MM.1S (cell line): ENCODE data around the gene APC2.

ENCODE experiments used
- DNase-seq: peaks from one replicate; pipeline ENCODE4 v3.0.0-alpha.2; 2015
- H2AFZ ChIP-seq: fragments of 300-600 bp; sonication (generic); 2 replicates; pipeline ENCODE4 v1.6.0; 2016; ENCODE audit warnings: antibody characterized with exemption, low read length
- H3F3A ChIP-seq: fragments of 300-600 bp; sonication (generic); 2 replicates; pipeline ENCODE4 v1.6.1; 2016; ENCODE audit warnings: mild to moderate bottlenecking, antibody characterized with exemption, low read length, moderate library complexity, mixed read lengths; ENCODE audit not compliant: insufficient read depth
- H3K27ac ChIP-seq: fragments of 300-600 bp; sonication (generic); 2 replicates; pipeline ENCODE4 v1.5.1; 2016; ENCODE audit warnings: mild to moderate bottlenecking, low read length
- H3K27me3 ChIP-seq: fragments of 300-600 bp; sonication (generic); replicated peaks from 2 replicates; pipeline ENCODE4 v1.6.0; 2016; ENCODE audit warnings: low read length; ENCODE audit not compliant: insufficient read depth
- H3K36me3 ChIP-seq: fragments of 300-600 bp; sonication (generic); replicated peaks from 2 replicates; pipeline ENCODE4 v1.6.1; 2016; ENCODE audit warnings: mild to moderate bottlenecking, low read length, mixed read lengths; ENCODE audit not compliant: insufficient read depth
- H3K4me1 ChIP-seq: fragments of 300-600 bp; sonication (generic); 2 replicates; pipeline ENCODE4 v1.6.1; 2016; ENCODE audit warnings: low read length, mixed read lengths
- H3K4me2 ChIP-seq: fragments of 300-600 bp; sonication (generic); 2 replicates; pipeline ENCODE4 v1.6.0; 2016; ENCODE audit warnings: low read depth, low read length
- H3K4me3 ChIP-seq: fragments of 300-600 bp; sonication (generic); 2 replicates; pipeline ENCODE4 v1.5.1; 2016; ENCODE audit warnings: low read length, mixed read lengths
- H3K79me2 ChIP-seq: fragments of 300-600 bp; sonication (generic); 2 replicates; pipeline ENCODE4 v1.6.1; 2016; ENCODE audit warnings: mixed run types, low read length, mixed read lengths
- H3K9ac ChIP-seq: fragments of 300-600 bp; sonication (generic); 2 replicates; pipeline ENCODE4 v1.6.1; 2016; ENCODE audit warnings: low read length, mixed read lengths
- H3K9me2 ChIP-seq: fragments of 300-600 bp; sonication (generic); replicated peaks from 2 replicates; pipeline ENCODE4 v1.6.1; 2016; ENCODE audit warnings: mild to moderate bottlenecking, low read length, mixed read lengths; ENCODE audit not compliant: insufficient read depth
- H3K9me3 ChIP-seq: fragments of 300-600 bp; sonication (generic); replicated peaks from 2 replicates; pipeline ENCODE4 v1.6.1; 2016; ENCODE audit warnings: mild to moderate bottlenecking, low read length, mixed read lengths; ENCODE audit not compliant: insufficient read depth
- H4K20me1 ChIP-seq: fragments of 300-600 bp; sonication (generic); 2 replicates; pipeline ENCODE4 v1.6.1; 2016; ENCODE audit warnings: mild to moderate bottlenecking, low read length, moderate library complexity, mixed read lengths; ENCODE audit not compliant: insufficient read depth
- EZH2 ChIP-seq: fragments of 300-600 bp; sonication (generic); optimal IDR thresholded peaks from 2 replicates; pipeline ENCODE3; 2017; ENCODE audit warnings: low read depth, mild to moderate bottlenecking, antibody characterized with exemption, low read length, mixed read lengths
- EZH2phosphoT487 ChIP-seq: fragments of 300-600 bp; sonication (generic); IDR thresholded peaks from 2 replicates; pipeline ENCODE4 v1.6.1; 2018; ENCODE audit warnings: antibody characterized with exemption, low read length
- TF ChIP-seq, protein P1 (sequence below): fragments of 300-600 bp; sonication (generic); IDR thresholded peaks from 2 replicates; pipeline ENCODE4 v1.5.1; 2016; ENCODE audit warnings: antibody characterized with exemption, low read length, mixed read lengths

The APC2 gene

GRCh38 chr19:1449467-1450442 is at the start of gene APC2:
Gene APC2, plus strand, starts transcription at chr19:1450121. Its CDS starts 2,881 bp downstream, at chr19:1453002.
- H3K9me3 ChIP-seq = no peaks in the 10 kb centered on the region
- H3K36me3 ChIP-seq = no peaks in the 10 kb centered on the region
- H3K9me2 ChIP-seq = no peaks in the 10 kb centered on the region
- H3K9ac ChIP-seq = no peak within 1 kb of the TSS
- no peak within 1 kb of the TSS for H2AFZ ChIP-seq
- peaks cover 87% of the 10 kb centered on the region for H3K27me3 ChIP-seq
- no peaks in the 10 kb centered on the region for H3K79me2 ChIP-seq
- peaks cover 12% of the 10 kb centered on the region for H3F3A ChIP-seq
- TF ChIP-seq EZH2 = no peak
- TF ChIP-seq, protein P1, sequence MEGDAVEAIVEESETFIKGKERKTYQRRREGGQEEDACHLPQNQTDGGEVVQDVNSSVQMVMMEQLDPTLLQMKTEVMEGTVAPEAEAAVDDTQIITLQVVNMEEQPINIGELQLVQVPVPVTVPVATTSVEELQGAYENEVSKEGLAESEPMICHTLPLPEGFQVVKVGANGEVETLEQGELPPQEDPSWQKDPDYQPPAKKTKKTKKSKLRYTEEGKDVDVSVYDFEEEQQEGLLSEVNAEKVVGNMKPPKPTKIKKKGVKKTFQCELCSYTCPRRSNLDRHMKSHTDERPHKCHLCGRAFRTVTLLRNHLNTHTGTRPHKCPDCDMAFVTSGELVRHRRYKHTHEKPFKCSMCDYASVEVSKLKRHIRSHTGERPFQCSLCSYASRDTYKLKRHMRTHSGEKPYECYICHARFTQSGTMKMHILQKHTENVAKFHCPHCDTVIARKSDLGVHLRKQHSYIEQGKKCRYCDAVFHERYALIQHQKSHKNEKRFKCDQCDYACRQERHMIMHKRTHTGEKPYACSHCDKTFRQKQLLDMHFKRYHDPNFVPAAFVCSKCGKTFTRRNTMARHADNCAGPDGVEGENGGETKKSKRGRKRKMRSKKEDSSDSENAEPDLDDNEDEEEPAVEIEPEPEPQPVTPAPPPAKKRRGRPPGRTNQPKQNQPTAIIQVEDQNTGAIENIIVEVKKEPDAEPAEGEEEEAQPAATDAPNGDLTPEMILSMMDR = no peak
- TF ChIP-seq EZH2phosphoT487 = no peak
- DNase-seq = no peak
- H4K20me1 ChIP-seq = no peaks in the 10 kb centered on the region; the same call in 1 of the 2 replicates
- peaks cover 5% of the 10 kb centered on the region; the same call in 1 of the 2 replicates for H3K4me1 ChIP-seq
- no peak within 1 kb of the TSS for H3K27ac ChIP-seq
- H3K4me2 ChIP-seq = no peak within 1 kb of the TSS
- no peak within 1 kb of the TSS for H3K4me3 ChIP-seq

- Histone ChIP-seq H3K36me3 (no peaks in the 10 kb centered on the region), H3K27me3 (peaks cover 12% of the 10 kb centered on the region), H3F3A (peaks cover 11% of the 10 kb centered on the region; the same call in 1 of the 2 replicates), H3K27ac (no peak overlapping the region), H3K9ac (peak overlapping the region; percentile 84), H3K4me3 (peak overlapping the region; percentile 98), H3K79me2 (peaks cover 12% of the 10 kb centered on the region), H3K4me1 (peaks cover 3% of the 10 kb centered on the region; the same call in 1 of the 2 replicates), H2AFZ (peak overlapping the region; percentile 98), H4K20me1 (no peaks in the 10 kb centered on the region), H3K4me2 (peak overlapping the region; percentile 100), H3K9me2 (no peaks in the 10 kb centered on the region), H3K9me3 (no peaks in the 10 kb centered on the region)
- peak; percentile 24 for DNase-seq
- TF ChIP-seq EZH2 (no peak), EZH2phosphoT487 (no peak)
- TF ChIP-seq, protein P1 = no peak
Measured at GRCh38 chr19:1400281-1401137, 49.4 kb upstream of the APC2 start.

DNA sequence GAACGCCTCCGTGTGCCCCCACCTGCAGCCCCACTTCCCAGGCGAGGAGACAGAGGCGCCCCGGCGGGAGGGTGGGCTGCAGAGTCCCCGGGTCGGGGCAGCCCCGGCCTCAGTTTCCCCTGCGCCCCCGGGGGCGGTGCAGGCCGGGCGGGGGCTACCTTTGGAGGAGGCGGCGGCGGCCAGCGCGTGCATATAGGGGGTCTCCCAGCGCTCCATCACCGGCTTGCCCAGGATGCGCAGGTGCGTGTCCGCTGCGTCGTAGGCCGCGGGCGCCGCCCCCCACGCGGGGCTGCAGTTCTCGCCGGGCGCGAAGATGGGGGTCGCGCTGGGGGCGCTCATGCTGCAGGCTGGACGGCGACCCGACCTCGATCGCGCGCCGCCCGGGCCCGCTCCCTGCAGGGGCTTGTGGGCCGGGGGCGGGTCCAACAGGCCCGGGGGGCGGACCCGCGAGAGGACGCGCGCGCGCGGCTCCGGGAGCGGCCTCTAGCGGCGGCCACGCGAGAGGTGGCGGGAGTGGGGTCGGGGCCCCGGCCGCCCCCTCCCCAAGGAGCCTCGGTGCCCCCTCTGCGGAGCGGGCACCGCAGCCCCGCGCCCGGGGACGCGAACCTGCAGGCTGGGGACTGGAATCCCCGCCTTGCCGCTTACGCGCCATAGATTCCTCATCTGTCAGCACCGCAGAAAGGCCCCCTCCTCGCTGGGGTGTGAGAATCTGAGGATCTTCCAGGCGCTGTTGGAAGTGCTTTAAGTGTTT is 48.6 kb upstream of the APC2 start, which contains the start of gene GAMT:
Gene GAMT (minus strand): TSS at position 405 of the 751 bp plus-strand sequence. CDS start 66 bp downstream, at position 339.
- H3K79me2 ChIP-seq = peaks cover 12% of the 10 kb centered on the region
- H3K27me3 ChIP-seq = peaks cover 12% of the 10 kb centered on the region
- peaks cover 11% of the 10 kb centered on the region; the same call in 1 of the 2 replicates for H3F3A ChIP-seq
- H3K27ac ChIP-seq = no peak within 1 kb of the TSS
- no peaks in the 10 kb centered on the region for H3K9me3 ChIP-seq
- peak within 1 kb of the TSS; percentile 98 for H2AFZ ChIP-seq
- H3K4me3 ChIP-seq = peak within 1 kb of the TSS; percentile 98
- H3K4me2 ChIP-seq = peak within 1 kb of the TSS; percentile 100
- H3K9me2 ChIP-seq = no peaks in the 10 kb centered on the region
- H3K36me3 ChIP-seq = no peaks in the 10 kb centered on the region
- no peaks in the 10 kb centered on the region for H4K20me1 ChIP-seq
- peak; percentile 74 for DNase-seq
- H3K9ac ChIP-seq = peak within 1 kb of the TSS; percentile 84
- H3K4me1 ChIP-seq = peaks cover 4% of the 10 kb centered on the region; the same call in 1 of the 2 replicates
- TF ChIP-seq, protein P1 = peak; percentile 47
- no peak for TF ChIP-seq EZH2
